Thoracic aorta (tissue), 2 donors: ENCODE data around the gene FBH1. TPM values are rescaled to one million over a fixed set of nuclear protein-coding genes. Genes with fewer than 3 reads are reported as not detected.

ENCODE experiments used
- ATAC-seq: fragments of 150-250 bp; one replicate; pipeline ENCODE4 v1.8.0; 2017; ENCODE audit warnings: low read depth; ENCODE audit not compliant: insufficient number of reproducible peaks, low FRiP score
- DNase-seq: peaks from one replicate; pipeline ENCODE4 v3.0.0-alpha.2; 2020; ENCODE audit warnings: low spot score
- H3K27ac ChIP-seq, 2 donors: fragments of 200-600 bp; sonication (generic); 1 replicate in 1 of 2; 2 replicates in 1 of 2; pipeline ENCODE4 v1.5.1; 2016; ENCODE audit warnings: mild to moderate bottlenecking in 2 of 2, moderate library complexity in 2 of 2
- H3K27me3 ChIP-seq: fragments of 200-600 bp; sonication (generic); replicated peaks from 2 replicates; pipeline ENCODE4 v1.6.0; 2016; ENCODE audit warnings: mild to moderate bottlenecking; ENCODE audit not compliant: insufficient read depth
- H3K36me3 ChIP-seq: fragments of 200-600 bp; sonication (generic); one replicate; pipeline ENCODE4 v1.5.1; 2016
- H3K4me1 ChIP-seq, 2 donors: fragments of 200-600 bp; sonication (generic); 1 replicate in 1 of 2; 2 replicates in 1 of 2; pipeline versions ENCODE4 v1.5.1 to v1.6.0; 2016; ENCODE audit warnings: low read depth in 2 of 2, mild to moderate bottlenecking in 1 of 2; ENCODE audit not compliant: control insufficient read depth in 1 of 2
- H3K4me3 ChIP-seq: fragments of 200-600 bp; sonication (generic); 2 replicates; pipeline ENCODE4 v1.5.1; 2016; ENCODE audit warnings: mild to moderate bottlenecking
- H3K9me3 ChIP-seq: fragments of 200-600 bp; sonication (generic); 2 replicates; pipeline ENCODE4 v1.5.1; 2016
- total RNA-seq, 2 donors: library from RNA; depleted of rRNA; stranded (reverse); fragments of >200 nt; gene quantifications; one replicate each; pipeline versions ENCODE4 v1.1.0 to v1.2.3, GENCODE V29; 2016
- TF ChIP-seq, protein P1 (sequence below): fragments of 200-600 bp; sonication (generic); IDR thresholded peaks from one replicate; pipeline ENCODE4 v1.5.1; 2019; ENCODE audit warnings: antibody characterized with exemption

Gene FBH1
- total RNA-seq, 2 donors from 2014 or later = 93.7 to 94.1 TPM

DNA sequence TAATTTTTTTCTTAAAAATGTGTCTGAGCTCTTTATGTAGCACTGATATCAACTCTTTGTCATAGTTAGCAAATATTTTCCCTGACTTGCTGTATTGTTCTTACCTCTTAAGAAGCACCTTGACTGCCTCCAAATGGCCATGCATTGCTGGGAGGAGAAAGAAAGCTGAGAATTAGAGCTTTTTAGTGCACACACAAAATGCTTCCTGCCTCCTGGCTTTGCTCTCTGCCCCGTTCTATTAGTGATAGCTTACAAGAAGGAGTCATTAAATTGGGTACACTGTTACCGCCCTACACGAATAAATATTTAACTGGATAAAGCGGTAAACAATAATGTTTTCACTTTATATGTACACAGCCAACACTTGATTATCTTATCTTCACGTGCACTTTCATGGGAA lies 4.4 kb upstream of the FBH1 start:
- H3K27ac ChIP-seq = no peak overlapping the region
- no peaks in the 10 kb centered on the region for H3K27me3 ChIP-seq
- peaks cover 12% of the 10 kb centered on the region for H3K36me3 ChIP-seq
- ATAC-seq (no peak), DNase-seq (no peak)
- no peak overlapping the region for H3K4me3 ChIP-seq
- no peaks in the 10 kb centered on the region for H3K9me3 ChIP-seq
- TF ChIP-seq, protein P1, sequence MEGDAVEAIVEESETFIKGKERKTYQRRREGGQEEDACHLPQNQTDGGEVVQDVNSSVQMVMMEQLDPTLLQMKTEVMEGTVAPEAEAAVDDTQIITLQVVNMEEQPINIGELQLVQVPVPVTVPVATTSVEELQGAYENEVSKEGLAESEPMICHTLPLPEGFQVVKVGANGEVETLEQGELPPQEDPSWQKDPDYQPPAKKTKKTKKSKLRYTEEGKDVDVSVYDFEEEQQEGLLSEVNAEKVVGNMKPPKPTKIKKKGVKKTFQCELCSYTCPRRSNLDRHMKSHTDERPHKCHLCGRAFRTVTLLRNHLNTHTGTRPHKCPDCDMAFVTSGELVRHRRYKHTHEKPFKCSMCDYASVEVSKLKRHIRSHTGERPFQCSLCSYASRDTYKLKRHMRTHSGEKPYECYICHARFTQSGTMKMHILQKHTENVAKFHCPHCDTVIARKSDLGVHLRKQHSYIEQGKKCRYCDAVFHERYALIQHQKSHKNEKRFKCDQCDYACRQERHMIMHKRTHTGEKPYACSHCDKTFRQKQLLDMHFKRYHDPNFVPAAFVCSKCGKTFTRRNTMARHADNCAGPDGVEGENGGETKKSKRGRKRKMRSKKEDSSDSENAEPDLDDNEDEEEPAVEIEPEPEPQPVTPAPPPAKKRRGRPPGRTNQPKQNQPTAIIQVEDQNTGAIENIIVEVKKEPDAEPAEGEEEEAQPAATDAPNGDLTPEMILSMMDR = no peak
- peaks cover 6 to 19% of the 10 kb centered on the region in 2 donors for H3K4me1 ChIP-seq

DNA sequence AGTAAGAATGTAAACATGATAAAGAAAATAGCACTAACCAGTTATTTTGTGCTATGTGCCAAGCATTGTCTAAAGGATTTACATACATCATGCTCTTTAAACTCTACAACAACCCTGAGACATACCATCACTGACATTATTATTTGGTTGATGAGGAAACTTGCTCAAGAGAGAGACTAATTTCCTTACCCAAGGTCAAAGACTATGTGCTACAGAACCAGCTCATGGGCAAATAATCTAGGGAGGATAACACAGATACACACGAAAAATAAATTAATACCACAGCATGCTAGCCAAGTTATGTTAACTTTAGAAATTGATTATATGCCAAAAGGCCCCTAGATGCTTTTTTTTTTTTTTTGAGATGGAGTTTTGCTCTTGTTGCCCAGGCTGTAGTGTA lies 3.0 kb upstream of the FBH1 start:
- DNase-seq = no peak
- Histone ChIP-seq H3K4me3 (no peak overlapping the region), H3K9me3 (no peaks in the 10 kb centered on the region), H3K36me3 (peaks cover 10% of the 10 kb centered on the region), H3K27ac (no peak overlapping the region), H3K4me1 (peaks cover 19 to 33% of the 10 kb centered on the region in 2 donors), H3K27me3 (no peaks in the 10 kb centered on the region)
- TF ChIP-seq, protein P1 = no peak
- no peak for ATAC-seq

DNA sequence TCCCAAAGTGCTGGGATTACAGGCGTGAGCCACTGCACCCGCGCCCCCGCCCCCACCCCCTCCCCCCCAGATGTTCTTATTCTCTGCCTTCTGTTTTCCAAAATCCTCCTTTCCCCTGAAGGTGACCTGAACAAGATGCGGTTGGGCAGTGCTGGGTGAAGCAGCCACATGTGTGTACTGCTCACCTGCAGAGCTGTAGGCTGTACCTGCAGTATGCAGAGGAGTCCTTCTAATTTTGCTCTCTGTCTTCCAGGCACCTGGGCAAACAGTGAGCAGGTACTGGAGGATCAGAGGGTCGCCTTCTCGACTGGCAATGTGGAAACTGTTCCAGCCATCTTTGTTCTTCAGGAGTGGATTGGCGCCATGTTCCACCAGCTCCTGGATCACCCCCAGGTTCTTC lies 2.4 kb upstream of the FBH1 start:
- peaks cover 9% of the 10 kb centered on the region for H3K36me3 ChIP-seq
- DNase-seq = no peak
- peaks cover 21 to 39% of the 10 kb centered on the region in 2 donors for H3K4me1 ChIP-seq
- no peaks in the 10 kb centered on the region for H3K27me3 ChIP-seq
- H3K4me3 ChIP-seq = peak overlapping the region; percentile 94
- no peaks in the 10 kb centered on the region for H3K9me3 ChIP-seq
- TF ChIP-seq, protein P1 = no peak
- no peak for ATAC-seq
- no peak overlapping the region for H3K27ac ChIP-seq

DNA sequence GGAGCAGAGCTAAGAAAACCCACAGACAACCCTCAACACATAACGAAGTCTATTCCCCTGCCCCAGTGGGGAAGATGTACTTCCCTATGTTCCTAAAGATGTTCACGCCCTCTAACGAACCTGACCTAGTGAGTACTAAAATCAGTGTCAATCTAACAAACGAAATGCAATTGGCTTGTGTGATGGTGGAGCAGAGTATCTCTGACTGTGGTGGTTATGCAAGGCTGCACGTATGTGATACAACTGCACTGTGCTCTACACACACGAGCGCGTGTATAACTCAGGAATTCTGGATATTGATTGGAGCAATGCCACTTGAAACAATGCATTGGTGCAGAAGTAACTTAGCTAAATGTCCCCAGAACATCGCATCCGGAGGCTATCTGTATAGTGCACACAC lies 1.7 kb upstream of the FBH1 start:
- ATAC-seq (no peak), DNase-seq (no peak)
- Histone ChIP-seq H3K4me3 (peak overlapping the region; percentile 94), H3K27me3 (no peaks in the 10 kb centered on the region), H3K36me3 (peaks cover 9% of the 10 kb centered on the region), H3K9me3 (no peaks in the 10 kb centered on the region), H3K27ac (no peak overlapping the region), H3K4me1 (peaks cover 21 to 42% of the 10 kb centered on the region in 2 donors)
- TF ChIP-seq, protein P1 = no peak

DNA sequence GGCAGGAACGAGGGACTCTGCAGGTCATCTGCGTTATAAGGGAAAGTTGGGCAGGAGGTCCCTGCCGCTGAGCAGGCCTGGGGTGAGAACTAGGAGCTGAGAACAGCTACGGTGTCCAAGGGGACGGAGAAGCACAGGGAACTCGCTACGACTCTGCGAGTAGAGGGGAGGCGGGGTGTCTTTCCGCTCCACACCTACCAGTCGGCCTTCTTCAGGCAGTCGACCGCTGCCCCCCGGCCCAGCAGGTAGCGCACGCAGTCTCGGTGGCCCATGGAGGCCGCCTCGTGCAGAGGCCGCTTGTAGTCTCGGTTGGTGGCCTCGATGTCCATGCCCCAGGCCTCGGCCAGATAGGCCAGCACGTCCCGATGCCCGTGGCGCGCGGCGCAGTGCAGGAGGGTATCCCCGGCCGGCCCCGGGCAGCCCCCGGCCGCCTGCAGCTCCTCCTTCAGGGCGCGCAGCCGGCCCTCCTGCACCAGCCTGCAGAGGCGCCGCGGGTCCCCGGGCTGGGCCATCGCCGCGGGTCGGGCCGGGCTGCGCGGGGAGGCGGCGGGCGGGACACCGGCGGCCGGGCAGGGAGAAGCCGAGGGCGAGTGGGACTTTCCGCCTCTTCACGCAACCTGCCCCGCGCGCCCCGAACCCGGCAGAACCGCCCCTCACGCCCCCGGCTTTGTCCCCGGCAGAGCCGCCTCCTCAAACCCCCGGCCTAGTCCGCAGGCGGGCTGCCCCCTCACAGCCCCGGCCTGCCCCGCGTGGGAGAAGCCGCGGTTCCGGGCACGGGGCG lies 1.0 kb upstream of the FBH1 start:
- H3K4me3 ChIP-seq = peak overlapping the region; percentile 94
- TF ChIP-seq, protein P1 = no peak
- ATAC-seq = no peak
- peaks cover 9% of the 10 kb centered on the region for H3K36me3 ChIP-seq
- no peaks in the 10 kb centered on the region for H3K27me3 ChIP-seq
- H3K27ac ChIP-seq = peak overlapping the region; percentile 72 to 78
- H3K4me1 ChIP-seq = peaks cover 21 to 42% of the 10 kb centered on the region in 2 donors
- DNase-seq = no peak
- no peaks in the 10 kb centered on the region for H3K9me3 ChIP-seq
